HL-60 (cell line): Measurements from ENCODE around the gene MMP3.

Experiments
- POLR2AphosphoS5 ChIP-seq: IDR thresholded peaks from 2 replicates; pipeline ENCODE4 v1.6.1; 2012; ENCODE audit warnings: low read depth
- TF ChIP-seq, protein P1 (sequence below): IDR thresholded peaks from one replicate; pipeline ENCODE4 v1.5.1; 2011; ENCODE audit warnings: low read length, control low read depth, inconsistent platforms; ENCODE audit not compliant: insufficient read depth

DNA sequence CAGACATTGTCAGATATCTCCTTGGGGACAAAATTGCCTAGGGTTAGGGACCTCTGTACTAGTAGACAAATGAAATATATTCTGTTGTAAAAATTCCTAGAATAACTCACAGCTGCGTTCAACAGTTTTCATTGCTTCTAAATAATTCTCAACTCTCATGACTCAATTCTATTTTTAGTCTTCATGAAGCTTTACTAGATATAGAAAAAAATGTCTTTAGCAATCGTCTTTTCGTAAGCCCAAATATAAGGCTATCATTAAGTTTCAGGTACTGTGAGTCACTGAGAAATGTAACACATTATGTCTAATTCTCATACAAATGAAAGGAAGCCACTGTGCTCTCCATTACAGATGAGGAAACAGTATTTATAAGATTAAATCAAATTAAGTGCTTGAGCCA, 24.9 kb upstream of the MMP3 start:
- TF ChIP-seq, protein P1, sequence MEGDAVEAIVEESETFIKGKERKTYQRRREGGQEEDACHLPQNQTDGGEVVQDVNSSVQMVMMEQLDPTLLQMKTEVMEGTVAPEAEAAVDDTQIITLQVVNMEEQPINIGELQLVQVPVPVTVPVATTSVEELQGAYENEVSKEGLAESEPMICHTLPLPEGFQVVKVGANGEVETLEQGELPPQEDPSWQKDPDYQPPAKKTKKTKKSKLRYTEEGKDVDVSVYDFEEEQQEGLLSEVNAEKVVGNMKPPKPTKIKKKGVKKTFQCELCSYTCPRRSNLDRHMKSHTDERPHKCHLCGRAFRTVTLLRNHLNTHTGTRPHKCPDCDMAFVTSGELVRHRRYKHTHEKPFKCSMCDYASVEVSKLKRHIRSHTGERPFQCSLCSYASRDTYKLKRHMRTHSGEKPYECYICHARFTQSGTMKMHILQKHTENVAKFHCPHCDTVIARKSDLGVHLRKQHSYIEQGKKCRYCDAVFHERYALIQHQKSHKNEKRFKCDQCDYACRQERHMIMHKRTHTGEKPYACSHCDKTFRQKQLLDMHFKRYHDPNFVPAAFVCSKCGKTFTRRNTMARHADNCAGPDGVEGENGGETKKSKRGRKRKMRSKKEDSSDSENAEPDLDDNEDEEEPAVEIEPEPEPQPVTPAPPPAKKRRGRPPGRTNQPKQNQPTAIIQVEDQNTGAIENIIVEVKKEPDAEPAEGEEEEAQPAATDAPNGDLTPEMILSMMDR, result no peak
- no peak for TF ChIP-seq POLR2AphosphoS5
